Subcutaneous abdominal adipose tissue (tissue), 5 donors: ENCODE results near the gene STK39.

ENCODE experiments used
- H3K27ac ChIP-seq: one replicate; pipeline ENCODE4 v1.7.0; 2013; ENCODE audit warnings: low read depth, mild to moderate bottlenecking, inconsistent platforms, low read length, moderate library complexity
- H3K27me3 ChIP-seq, 5 donors: one replicate each; pipeline ENCODE4 v1.7.0; 2013; ENCODE audit warnings: low read length in 5 of 5, inconsistent platforms in 1 of 5; ENCODE audit not compliant: control insufficient read depth in 5 of 5, insufficient read depth in 4 of 5
- H3K36me3 ChIP-seq, 5 donors: one replicate each; pipeline ENCODE4 v1.7.0; 2013; ENCODE audit warnings: low read length in 5 of 5; ENCODE audit not compliant: control insufficient read depth in 5 of 5, insufficient read depth in 5 of 5
- H3K4me1 ChIP-seq, 5 donors: one replicate each; pipeline ENCODE4 v1.7.0; 2013; ENCODE audit warnings: low read length in 5 of 5, mild to moderate bottlenecking in 3 of 5, moderate library complexity in 1 of 5; ENCODE audit not compliant: control insufficient read depth in 5 of 5, insufficient read depth in 5 of 5
- H3K4me3 ChIP-seq, 5 donors: one replicate each; pipeline ENCODE4 v1.7.0; 2013; ENCODE audit warnings: low read length in 5 of 5, low read depth in 1 of 5
- H3K9ac ChIP-seq, 5 donors: one replicate each; pipeline ENCODE4 v1.7.0; 2013; ENCODE audit warnings: low read length in 5 of 5, mild to moderate bottlenecking in 4 of 5, moderate library complexity in 3 of 5
- H3K9me3 ChIP-seq, 5 donors: one replicate each; pipeline ENCODE4 v1.7.0; 2013; ENCODE audit warnings: low read length in 5 of 5; ENCODE audit not compliant: control insufficient read depth in 5 of 5
- donor health status: healthy.
- donor health status: healthy.
- donor health status: healthy.
- donor health status: healthy.
- donor health status: healthy.

STK39 gene

DNA sequence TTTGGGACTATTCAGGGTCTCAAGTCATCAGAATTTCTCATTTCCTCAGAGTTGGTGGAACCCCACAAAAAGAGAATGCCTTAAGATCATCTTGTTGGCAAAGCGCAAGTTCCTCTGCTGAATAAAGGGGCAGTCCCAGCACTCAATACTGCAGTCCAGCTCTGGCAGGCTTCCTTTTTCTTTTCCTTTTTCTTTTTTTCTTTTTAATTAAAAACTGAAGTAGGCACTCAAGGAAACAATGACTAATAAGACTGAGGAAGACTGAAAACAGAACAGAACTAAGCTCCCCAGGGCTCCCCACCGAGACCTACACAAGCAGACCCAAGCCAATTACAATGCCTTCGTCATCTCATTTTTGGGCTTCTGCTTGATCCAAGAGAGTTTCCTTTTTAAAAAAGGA, 82.0 kb downstream of the STK39 start:
- peak overlapping the region; percentile 18 for H3K27ac ChIP-seq
- no peak overlapping the region for H3K9ac ChIP-seq
- no peaks in the 10 kb centered on the region for H3K9me3 ChIP-seq
- no peak overlapping the region for H3K4me3 ChIP-seq
- H3K36me3 ChIP-seq, result peaks cover 0 to 8% (median 4%) of the 10 kb centered on the region in 5 donors
- H3K4me1 ChIP-seq, result peaks cover 0 to 16% (median 12%) of the 10 kb centered on the region in 5 donors
- no peaks in the 10 kb centered on the region for H3K27me3 ChIP-seq

DNA sequence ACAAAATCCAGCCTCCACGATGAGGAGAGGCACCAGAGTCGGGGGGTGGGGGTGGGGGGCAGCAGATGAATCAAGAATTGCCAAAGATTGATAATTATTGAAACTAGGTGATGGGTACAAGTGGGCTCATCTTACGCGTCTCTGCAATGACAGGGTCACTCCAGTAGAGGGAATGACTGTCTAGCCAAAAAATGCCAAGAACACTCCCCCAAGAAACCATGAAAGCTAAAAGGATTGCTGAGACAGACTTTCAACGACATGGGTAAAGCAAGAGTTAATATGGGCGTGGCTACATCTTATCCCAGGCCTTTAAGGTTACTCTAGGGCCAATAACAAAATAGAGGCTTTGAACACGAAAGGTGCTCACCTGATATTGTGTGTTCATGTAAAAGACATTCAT, 86.5 kb downstream of the STK39 start:
- Histone ChIP-seq H3K4me3 (no peak overlapping the region), H3K4me1 (peaks cover 0 to 14% (median 13%) of the 10 kb centered on the region in 5 donors)

DNA sequence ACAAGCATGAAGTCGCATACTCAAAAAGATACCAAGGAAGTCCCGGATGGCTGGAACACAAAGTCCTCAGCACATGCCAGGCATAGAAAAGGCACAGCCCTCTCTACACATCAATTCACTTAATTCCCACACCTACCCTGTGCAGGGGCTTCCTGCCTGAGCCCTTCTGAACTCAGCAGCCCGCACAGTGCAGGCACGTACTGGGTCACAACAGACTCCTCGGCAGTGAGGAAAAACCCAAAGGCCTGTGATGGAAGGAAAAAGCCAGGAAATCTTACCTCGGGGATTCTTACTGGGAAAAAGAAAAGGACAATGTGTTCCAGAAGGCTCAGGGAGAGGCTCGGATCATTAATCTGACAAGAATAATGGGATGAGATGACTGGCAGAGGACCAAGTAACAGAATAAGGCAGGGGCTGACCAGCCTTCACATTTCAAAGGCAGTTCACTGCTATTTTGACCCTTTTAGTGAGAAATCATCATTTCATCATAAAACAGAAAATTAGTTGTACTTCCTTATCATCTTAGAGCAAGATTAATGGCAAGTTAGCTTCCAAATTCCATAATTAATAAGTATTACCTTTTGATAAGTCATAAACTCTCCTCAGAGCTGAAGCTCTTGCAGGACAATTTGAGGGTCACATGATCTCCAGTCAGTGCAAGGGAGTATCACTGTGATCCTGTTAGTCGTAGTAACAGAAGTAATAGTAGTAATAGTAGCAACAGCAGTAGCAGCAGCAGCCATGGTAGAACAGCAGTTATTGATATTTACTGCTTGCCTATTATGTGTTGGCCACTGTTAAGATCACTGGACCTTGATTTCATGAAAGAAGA, 87.4 kb downstream of the STK39 start:
- Histone ChIP-seq H3K36me3 (peaks cover 0 to 10% (median 4%) of the 10 kb centered on the region in 5 donors), H3K4me1 (peaks cover 0 to 14% (median 5%) of the 10 kb centered on the region in 5 donors), H3K4me3 (no peak overlapping the region), H3K27ac (no peak overlapping the region), H3K9ac (no peak overlapping the region), H3K27me3 (no peaks in the 10 kb centered on the region), H3K9me3 (no peaks in the 10 kb centered on the region)

More for the DNA sequence above, 86.5 kb downstream of the STK39 start:
- Histone ChIP-seq H3K9ac (no peak overlapping the region), H3K27ac (no peak overlapping the region), H3K27me3 (no peaks in the 10 kb centered on the region), H3K36me3 (peaks cover 0 to 8% (median 4%) of the 10 kb centered on the region in 5 donors), H3K9me3 (no peaks in the 10 kb centered on the region)

DNA sequence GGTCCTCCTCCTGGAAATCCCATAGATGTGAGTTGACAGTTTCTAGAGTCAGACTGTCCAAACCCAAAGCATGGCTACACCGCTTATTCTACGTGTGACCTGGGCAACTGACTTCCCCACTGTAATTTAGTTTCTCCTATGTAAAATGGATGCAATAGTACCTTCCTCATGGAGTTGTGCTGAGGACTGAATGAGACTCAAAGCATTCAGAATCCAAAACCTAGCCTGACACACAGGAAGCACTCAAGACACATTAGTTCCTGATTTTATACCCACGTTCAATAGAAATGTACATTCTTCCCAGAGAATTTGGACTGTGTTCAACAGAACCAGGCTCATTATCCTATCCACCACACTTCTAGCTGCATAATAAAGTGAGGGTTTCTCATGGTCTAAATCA, 88.8 kb downstream of the STK39 start:
- no peak overlapping the region for H3K9ac ChIP-seq
- peaks cover 0 to 10% (median 3%) of the 10 kb centered on the region in 5 donors for H3K36me3 ChIP-seq
- no peak overlapping the region for H3K27ac ChIP-seq
- H3K27me3 ChIP-seq, result no peaks in the 10 kb centered on the region
- H3K9me3 ChIP-seq, result no peaks in the 10 kb centered on the region
- H3K4me1 ChIP-seq, result peaks cover 0 to 14% (median 5%) of the 10 kb centered on the region in 5 donors
- H3K4me3 ChIP-seq, result no peak overlapping the region

DNA sequence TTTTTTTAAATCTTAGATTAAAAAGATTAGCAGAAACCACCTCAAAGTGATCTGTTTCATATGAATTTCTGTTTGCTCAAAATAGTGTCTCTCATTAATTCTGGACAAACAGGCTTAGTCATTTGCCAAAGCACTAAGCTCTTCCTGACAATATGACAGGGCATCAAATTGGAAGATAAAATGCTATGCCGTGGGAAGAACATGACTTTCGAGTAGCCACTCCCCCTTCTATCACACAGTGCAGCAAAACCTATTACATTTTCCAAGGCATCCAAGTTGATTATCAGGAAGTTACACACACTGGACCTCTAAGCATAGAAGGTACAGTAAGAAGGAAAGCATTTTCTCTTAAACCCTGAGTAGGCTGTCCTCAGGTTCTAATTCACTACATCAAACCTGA, 89.5 kb downstream of the STK39 start:
- H3K9me3 ChIP-seq, result no peaks in the 10 kb centered on the region
- H3K27ac ChIP-seq, result no peak overlapping the region
- peaks cover 0 to 14% (median 5%) of the 10 kb centered on the region in 5 donors for H3K4me1 ChIP-seq
- no peak overlapping the region for H3K4me3 ChIP-seq
- H3K27me3 ChIP-seq, result no peaks in the 10 kb centered on the region
- peaks cover 0 to 5% (median 0%) of the 10 kb centered on the region in 5 donors for H3K36me3 ChIP-seq
- H3K9ac ChIP-seq, result no peak overlapping the region

DNA sequence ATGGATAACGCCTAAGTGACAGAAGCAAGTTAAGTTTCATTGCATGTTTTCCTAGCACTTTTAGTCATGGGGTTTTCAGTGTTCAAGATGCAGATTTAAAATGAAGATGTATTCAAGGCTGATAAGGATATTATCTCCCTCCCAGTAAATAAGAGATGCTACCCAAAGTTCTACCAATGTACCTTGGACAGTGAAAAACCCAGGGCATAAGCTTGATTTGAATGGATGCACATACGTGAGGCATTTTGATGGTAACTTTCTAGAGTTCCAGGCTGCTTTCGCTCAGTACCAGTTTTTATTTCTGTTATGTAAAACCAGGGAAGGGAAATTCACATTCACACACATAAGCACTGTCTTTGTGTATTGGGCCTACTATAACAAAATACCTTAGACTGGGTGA, 90.3 kb downstream of the STK39 start:
- Histone ChIP-seq H3K36me3 (peaks cover 0 to 5% (median 0%) of the 10 kb centered on the region in 5 donors), H3K4me1 (peaks cover 0 to 14% (median 5%) of the 10 kb centered on the region in 5 donors), H3K27me3 (no peaks in the 10 kb centered on the region), H3K4me3 (no peak overlapping the region), H3K9me3 (no peaks in the 10 kb centered on the region), H3K27ac (no peak overlapping the region), H3K9ac (no peak overlapping the region)

DNA sequence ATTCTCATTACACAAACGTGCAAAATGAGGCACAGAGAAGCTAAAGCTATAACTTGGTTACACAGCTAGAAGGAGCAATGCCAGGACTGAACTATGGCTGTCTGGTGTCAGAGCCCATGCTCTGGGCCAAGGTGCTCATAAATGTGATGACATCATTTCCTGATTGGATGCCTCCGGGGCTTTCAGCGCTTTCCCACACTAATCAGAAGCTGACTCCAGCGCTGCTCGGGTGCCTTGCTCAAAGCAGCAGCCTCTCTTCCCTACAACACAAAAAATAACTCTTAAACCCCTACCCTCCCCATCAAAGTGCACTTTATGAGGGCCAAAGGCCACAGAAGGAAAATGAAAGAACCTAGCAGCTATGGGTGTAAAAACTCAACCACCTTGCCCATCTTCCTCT, 90.7 kb downstream of the STK39 start:
- Histone ChIP-seq H3K4me3 (no peak overlapping the region), H3K27ac (no peak overlapping the region), H3K36me3 (peaks cover 0 to 5% (median 0%) of the 10 kb centered on the region in 5 donors), H3K27me3 (no peaks in the 10 kb centered on the region), H3K9me3 (no peaks in the 10 kb centered on the region), H3K4me1 (peaks cover 0 to 14% (median 5%) of the 10 kb centered on the region in 5 donors), H3K9ac (no peak overlapping the region)

DNA sequence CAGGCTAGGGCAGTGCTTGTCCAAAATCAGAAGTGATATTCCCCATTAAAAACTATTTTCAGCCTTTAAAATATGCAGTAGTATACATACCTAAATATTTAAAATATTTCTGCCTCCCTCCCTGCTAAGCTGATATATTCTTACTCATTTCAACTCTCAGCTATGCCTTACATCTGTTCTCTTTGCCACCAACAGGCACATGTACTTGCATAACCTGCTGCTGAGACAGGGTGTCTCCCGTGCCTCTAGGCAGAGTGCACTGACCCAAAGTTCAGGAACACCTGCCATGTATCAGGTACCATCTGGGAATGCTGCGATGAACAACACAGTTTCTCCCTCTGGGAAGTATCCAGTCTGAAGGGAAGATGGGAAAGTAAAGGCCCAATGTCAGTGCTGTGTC, 91.7 kb downstream of the STK39 start:
- Histone ChIP-seq H3K36me3 (peaks cover 0 to 5% (median 0%) of the 10 kb centered on the region in 5 donors), H3K4me3 (no peak overlapping the region), H3K9me3 (no peaks in the 10 kb centered on the region), H3K4me1 (peaks cover 0 to 14% (median 5%) of the 10 kb centered on the region in 5 donors), H3K27me3 (no peaks in the 10 kb centered on the region), H3K9ac (no peak overlapping the region), H3K27ac (no peak overlapping the region)

DNA sequence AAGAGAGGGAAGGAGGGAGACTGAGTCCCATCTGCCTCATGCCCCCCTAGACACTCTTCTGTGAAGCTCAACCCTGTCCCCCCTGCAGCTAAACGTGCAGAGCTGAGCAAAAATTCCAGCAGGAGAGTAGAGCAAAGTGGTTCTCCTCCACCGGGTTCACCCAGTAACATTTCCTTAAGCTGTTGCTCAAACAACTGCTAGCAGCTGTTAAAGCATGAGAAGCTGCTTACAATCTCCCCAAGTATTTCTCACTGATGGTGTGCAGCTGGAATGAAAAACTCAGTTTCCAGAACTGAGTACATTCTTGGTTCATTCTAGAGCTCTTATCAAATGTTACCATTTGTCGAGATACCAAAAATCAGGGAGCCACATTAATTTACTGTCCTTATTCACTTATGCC, 92.3 kb downstream of the STK39 start:
- Histone ChIP-seq H3K36me3 (peaks cover 0 to 5% (median 0%) of the 10 kb centered on the region in 5 donors), H3K4me1 (peaks cover 1 to 18% (median 8%) of the 10 kb centered on the region in 5 donors), H3K9me3 (no peaks in the 10 kb centered on the region), H3K27me3 (no peaks in the 10 kb centered on the region), H3K27ac (no peak overlapping the region), H3K4me3 (no peak overlapping the region), H3K9ac (no peak overlapping the region)

DNA sequence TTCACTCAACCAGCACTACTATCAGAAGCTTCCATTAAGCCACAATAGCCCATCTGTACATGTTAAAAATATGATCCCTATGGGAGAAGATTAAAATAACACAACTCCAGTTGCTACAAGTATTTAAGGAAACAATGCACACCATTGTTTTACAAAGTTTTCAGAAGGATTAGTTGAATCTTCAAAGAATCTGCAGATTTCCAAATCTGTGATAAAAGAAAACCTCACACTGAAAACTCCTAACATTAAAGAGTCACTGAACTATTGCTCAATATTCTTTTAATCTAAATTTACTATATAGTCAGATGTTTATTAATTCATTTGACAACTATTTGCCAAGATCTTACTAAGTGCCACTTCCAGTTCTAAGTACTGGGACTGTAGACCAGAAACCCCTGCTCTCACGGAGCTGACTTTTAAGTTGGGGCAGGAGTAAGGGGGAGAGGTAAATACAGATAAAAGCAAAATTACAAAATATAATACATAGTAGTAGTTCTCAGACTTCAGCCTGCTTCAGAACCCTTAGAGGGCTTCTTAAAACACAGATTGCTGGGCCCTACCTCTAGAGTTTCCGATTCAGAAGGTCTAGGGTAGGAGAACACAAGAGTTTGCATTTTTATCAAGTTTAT, 94.4 kb downstream of the STK39 start:
- Histone ChIP-seq H3K27me3 (no peaks in the 10 kb centered on the region), H3K4me3 (no peak overlapping the region), H3K4me1 (peaks cover 8 to 38% (median 28%) of the 10 kb centered on the region in 5 donors), H3K9me3 (no peaks in the 10 kb centered on the region), H3K36me3 (peaks cover 0 to 3% (median 0%) of the 10 kb centered on the region in 5 donors), H3K27ac (no peak overlapping the region), H3K9ac (no peak overlapping the region)
